ENCODE results near the gene PRKCSH.
"Not testable (repeated sequence)": the region's sequence is repeated elsewhere in the genome, so short reads cannot be mapped to it uniquely, and the experiment has no call there.

The PRKCSH gene

GRCh38 chr19:11420429-11421370, 14.7 kb upstream of the PRKCSH start:
- DNase-seq, result no peak

- no peak for DNase-seq
These were observed 13.9 kb upstream of the PRKCSH start for GRCh38 chr19:11421371-11422098.

GRCh38 chr19:11422163-11423065, 13.0 kb upstream of the PRKCSH start:
- no peak for DNase-seq

- DNase-seq, result no peak
These were observed 12.2 kb upstream of the PRKCSH start for GRCh38 chr19:11423164-11423790.

- DNase-seq, result no peak
These were observed 11.6 kb upstream of the PRKCSH start for GRCh38 chr19:11423791-11424181.

GRCh38 chr19:11425719-11426457, 9.5 kb upstream of the PRKCSH start:
- DNase-seq, result no peak

GRCh38 chr19:11426656-11427055, 8.8 kb upstream of the PRKCSH start:
- no peak for DNase-seq

GRCh38 chr19:11433526-11433925, 1.9 kb upstream of the PRKCSH start:
- not testable (repeated sequence) for DNase-seq

GRCh38 chr19:11434703-11435056, 755 bp upstream of the PRKCSH start:
- no peak for DNase-seq

- DNase-seq, result peak in 1 of 2 experiments; percentile 31
These were observed 438 bp downstream of the PRKCSH start for GRCh38 chr19:11435833-11436313.

- DNase-seq, result no peak
These were observed 2.5 kb downstream of the PRKCSH start for GRCh38 chr19:11437955-11438354.

GRCh38 chr19:11444059-11444458, 8.6 kb downstream of the PRKCSH start:
- DNase-seq, result no peak

GRCh38 chr19:11445141-11445540, 9.7 kb downstream of the PRKCSH start:
- DNase-seq, result no peak

- DNase-seq, result no peak
These were observed 10.8 kb downstream of the PRKCSH start for GRCh38 chr19:11446271-11446651.

- DNase-seq, result peak; percentile 11 to 17
These were observed 11.3 kb downstream of the PRKCSH start for GRCh38 chr19:11446652-11447301.

GRCh38 chr19:11447347-11448262, 12.2 kb downstream of the PRKCSH start:
- DNase-seq, result no peak

- DNase-seq, result no peak
These were observed 13.0 kb downstream of the PRKCSH start for GRCh38 chr19:11448410-11448809.

- no peak for DNase-seq
These were observed 13.6 kb downstream of the PRKCSH start for GRCh38 chr19:11448923-11449554.

GRCh38 chr19:11450570-11451326, 15.3 kb downstream of the PRKCSH start:
- no peak for DNase-seq

All from AML-193 (cell line).